ENCODE data around the gene DPP9. TPM values are rescaled to one million over a fixed set of nuclear protein-coding genes. Genes with fewer than 3 reads are reported as not detected.

The DPP9 gene
- total RNA-seq, 1 donor from 2014 or later, result 111 TPM

- ATAC-seq (ENCODE audit: low read depth) (no peak), DNase-seq (no peak)
- POLR2A ChIA-PET, result no interaction called here
- peaks cover 17% of the 10 kb centered on the region for H3K4me1 Mint-ChIP-seq
- intact Hi-C loops (cut with micrococcal nuclease), result no loop called here
- no peak overlapping the region for H3K27ac Mint-ChIP-seq
- no peak overlapping the region for H3K4me3 Mint-ChIP-seq
- no peaks in the 10 kb centered on the region for H3K9me3 Mint-ChIP-seq
- TF ChIP-seq CTCF (IDR thresholded peaks at IDR 0.05), result no peak
- CTCF ChIA-PET, result no interaction called here
- peaks cover 29% of the 10 kb centered on the region for H3K27me3 Mint-ChIP-seq
- H3K36me3 Mint-ChIP-seq (ENCODE audit: low read depth), result no peaks in the 10 kb centered on the region
Measured at GRCh38 chr19:4758082-4758481, 34.4 kb upstream of the DPP9 start.

GRCh38 chr19:4755459-4755858 is 31.8 kb upstream of the DPP9 start:
- intact Hi-C loops (cut with micrococcal nuclease), result no loop called here
- no peak for TF ChIP-seq CTCF (IDR thresholded peaks at IDR 0.05)
- no peaks in the 10 kb centered on the region for H3K9me3 Mint-ChIP-seq
- peaks cover 16% of the 10 kb centered on the region for H3K27me3 Mint-ChIP-seq
- DNase-seq, result no peak
- no peak overlapping the region for H3K4me3 Mint-ChIP-seq
- CTCF ChIA-PET, result no interaction called here
- no peak overlapping the region for H3K27ac Mint-ChIP-seq
- ATAC-seq (ENCODE audit: low read depth), result no peak
- H3K4me1 Mint-ChIP-seq, result peaks cover 15% of the 10 kb centered on the region
- H3K36me3 Mint-ChIP-seq (ENCODE audit: low read depth), result no peaks in the 10 kb centered on the region
- POLR2A ChIA-PET, result no interaction called here

- Mint-ChIP-seq H3K36me3 (ENCODE audit: low read depth) (no peaks in the 10 kb centered on the region), H3K9me3 (no peaks in the 10 kb centered on the region), H3K27ac (no peak overlapping the region), H3K27me3 (peaks cover 20% of the 10 kb centered on the region), H3K4me3 (no peak overlapping the region), H3K4me1 (peaks cover 5% of the 10 kb centered on the region)
- DNase-seq, result no peak
- CTCF ChIA-PET, result no interaction called here
- TF ChIP-seq CTCF (IDR thresholded peaks at IDR 0.05), result no peak
- ATAC-seq (ENCODE audit: low read depth), result no peak
- POLR2A ChIA-PET, result no interaction called here
- intact Hi-C loops (cut with micrococcal nuclease), result no loop called here
Measured at GRCh38 chr19:4754248-4754647, 30.6 kb upstream of the DPP9 start.

GRCh38 chr19:4749870-4750590 is 26.4 kb upstream of the DPP9 start:
- no peaks in the 10 kb centered on the region for H3K9me3 Mint-ChIP-seq
- no peak for DNase-seq
- ChIA-PET POLR2A (interaction anchor here (0.7 kb wide), 2 partner anchors 29 to 873 kb away, joined by 3 to 5 read pairs; no protein-coding TSS in a partner anchor), CTCF (no interaction called here)
- H3K27me3 Mint-ChIP-seq, result peaks cover 32% of the 10 kb centered on the region
- no peak overlapping the region for H3K4me3 Mint-ChIP-seq
- no peak overlapping the region for H3K27ac Mint-ChIP-seq
- intact Hi-C loops (cut with micrococcal nuclease), result no loop called here
- ATAC-seq (ENCODE audit: low read depth), result no peak
- H3K36me3 Mint-ChIP-seq (ENCODE audit: low read depth), result no peaks in the 10 kb centered on the region
- peaks cover 3% of the 10 kb centered on the region for H3K4me1 Mint-ChIP-seq
- TF ChIP-seq CTCF (IDR thresholded peaks at IDR 0.05), result no peak

- Mint-ChIP-seq H3K9me3 (no peaks in the 10 kb centered on the region), H3K27me3 (peaks cover 34% of the 10 kb centered on the region), H3K4me3 (no peak overlapping the region), H3K36me3 (ENCODE audit: low read depth) (no peaks in the 10 kb centered on the region), H3K27ac (no peak overlapping the region), H3K4me1 (no peaks in the 10 kb centered on the region)
- TF ChIP-seq CTCF (IDR thresholded peaks at IDR 0.05), result no peak
- ChIA-PET POLR2A (interaction anchor here (0.7 kb wide), 1 partner anchor 9 kb away, joined by 4 read pairs; no protein-coding TSS in a partner anchor), CTCF (no interaction called here)
- ATAC-seq (ENCODE audit: low read depth), result no peak
- no peak for DNase-seq
- intact Hi-C loops (cut with micrococcal nuclease), result no loop called here
Measured at GRCh38 chr19:4748589-4748988, 24.9 kb upstream of the DPP9 start.

Measured in activated B cell treated with CpG ODN at 0.5 μM for 24 hours (primary cell).